PC-9 (cell line): ENCODE results near the gene TREH.

Experiments
- CTCF ChIP-seq: fragments of 200-600 bp; sonication (generic); conservative IDR thresholded peaks from 2 replicates; pipeline ENCODE4 v1.6.1; 2017; ENCODE audit warnings: mixed run types, antibody characterized with exemption, mild to moderate bottlenecking, moderate library complexity
- EZH2 ChIP-seq: fragments of 200-600 bp; sonication (generic); IDR thresholded peaks from 2 replicates; pipeline ENCODE4 v1.8.0; 2017; ENCODE audit warnings: antibody characterized with exemption, low read depth

GRCh38 chr11:118661425-118662301 is 17.8 kb downstream of the TREH start:
- TF ChIP-seq CTCF: no peak
- TF ChIP-seq EZH2: no peak
